Smooth muscle cell (in vitro differentiated cells): ENCODE data around the gene KIAA1210. TPM values are rescaled to one million over a fixed set of nuclear protein-coding genes. Genes with fewer than 3 reads are reported as not detected.

Source experiments
- DNase-seq: peaks from one replicate; lab custom pipeline; 2025; ENCODE audit not compliant: unreplicated experiment; lab: John Stamatoyannopoulos, UW
- H2AFZ ChIP-seq: fragments of 200-600 bp; sonication (generic); 2 replicates; pipeline ENCODE4 v1.6.0; 2016; ENCODE audit warnings: antibody characterized with exemption, low read depth, mild to moderate bottlenecking
- H3F3A ChIP-seq: fragments of 200-600 bp; sonication (generic); 2 replicates; pipeline ENCODE4 v1.6.0; 2017; ENCODE audit warnings: antibody characterized with exemption, low read depth
- H3K27ac ChIP-seq: fragments of 200-600 bp; sonication (generic); 2 replicates; pipeline ENCODE4 v1.5.1; 2016; ENCODE audit warnings: low read depth, mild to moderate bottlenecking
- H3K27me3 ChIP-seq: fragments of 200-600 bp; sonication (generic); 2 replicates; pipeline ENCODE4 v1.6.1; 2016; ENCODE audit warnings: low read depth, mild to moderate bottlenecking
- H3K36me3 ChIP-seq: fragments of 200-600 bp; sonication (generic); 2 replicates; pipeline ENCODE4 v1.5.1; 2016; ENCODE audit warnings: low read depth
- H3K4me1 ChIP-seq: fragments of 200-600 bp; sonication (generic); 2 replicates; pipeline ENCODE4 v1.5.1; 2016; ENCODE audit warnings: low read depth
- H3K4me2 ChIP-seq: fragments of 200-600 bp; sonication (generic); 2 replicates; pipeline ENCODE4 v1.6.0; 2016; ENCODE audit warnings: mild to moderate bottlenecking
- H3K4me3 ChIP-seq: fragments of 200-600 bp; sonication (generic); 2 replicates; pipeline ENCODE4 v1.5.1; 2016; ENCODE audit warnings: mild to moderate bottlenecking
- H3K79me2 ChIP-seq: fragments of 200-600 bp; sonication (generic); 2 replicates; pipeline ENCODE4 v1.6.0; 2016; ENCODE audit warnings: low read depth, mild to moderate bottlenecking
- H3K9ac ChIP-seq: fragments of 200-600 bp; sonication (generic); 2 replicates; pipeline ENCODE4 v1.6.0; 2016; ENCODE audit warnings: low read depth
- H3K9me3 ChIP-seq: fragments of 200-600 bp; sonication (generic); replicated peaks from 2 replicates; pipeline ENCODE4 v1.5.1; 2016; ENCODE audit warnings: low read depth
- H4K20me1 ChIP-seq: fragments of 200-600 bp; sonication (generic); 2 replicates; pipeline ENCODE4 v1.6.0; 2016; ENCODE audit warnings: low read depth
- CTCF ChIP-seq: fragments of 200-600 bp; sonication (generic); IDR thresholded peaks from 2 replicates; pipeline ENCODE4 v1.5.1; 2017; ENCODE audit warnings: borderline replicate concordance, mild to moderate bottlenecking, antibody characterized with exemption; ENCODE audit not compliant: insufficient read depth, poor library complexity, severe bottlenecking
- WGBS: methylation state at CpG from one replicate; pipeline ENCODE4 v1.1.7; 2016; ENCODE audit warnings: low lambda C conversion rate; 5-methylcytosine and 5-hydroxymethylcytosine counted together
- polyA plus RNA-seq: library from polyadenylated mRNA; unstranded; fragments of >200 nt; fragmentation: Nextera tagmentation; extraction: Ambion mirVana; gene quantifications from 2 replicates; pipeline ENCODE4 v1.2.1, GENCODE V29; 2016
- total RNA-seq: library from RNA; depleted of rRNA; stranded (reverse); fragments of >200 nt; gene quantifications from 2 replicates; pipeline ENCODE4 v1.2.3, GENCODE V29; 2014

The KIAA1210 gene
- total and polyA plus RNA-seq, 2 experiments from 2014 or later, result not detected

GRCh38 chrX:119158226-119158625 is 30.6 kb upstream of the KIAA1210 start:
- no peaks in the 10 kb centered on the region for H3K36me3 ChIP-seq
- WGBS, result 77% methylated on average over 3 of the region's 3 CpGs
- H2AFZ ChIP-seq, result no peak overlapping the region
- no peak overlapping the region for H3K27ac ChIP-seq
- H3K4me3 ChIP-seq, result no peak overlapping the region
- DNase-seq, result no peak
- H3F3A ChIP-seq, result no peaks in the 10 kb centered on the region
- no peak for TF ChIP-seq CTCF
- H3K4me1 ChIP-seq, result no peaks in the 10 kb centered on the region
- no peaks in the 10 kb centered on the region for H4K20me1 ChIP-seq
- H3K27me3 ChIP-seq, result no peaks in the 10 kb centered on the region
- no peaks in the 10 kb centered on the region for H3K79me2 ChIP-seq
- no peak overlapping the region for H3K9ac ChIP-seq
- no peaks in the 10 kb centered on the region for H3K9me3 ChIP-seq
- H3K4me2 ChIP-seq, result no peak overlapping the region

GRCh38 chrX:119156241-119156640 is 28.6 kb upstream of the KIAA1210 start:
- 88% methylated on average over 1 of the region's 1 CpG for WGBS
- no peak overlapping the region for H2AFZ ChIP-seq
- no peak for DNase-seq
- H3K4me3 ChIP-seq, result no peak overlapping the region
- no peaks in the 10 kb centered on the region for H4K20me1 ChIP-seq
- H3K27ac ChIP-seq, result no peak overlapping the region
- TF ChIP-seq CTCF, result no peak
- no peak overlapping the region for H3K9ac ChIP-seq
- H3K4me1 ChIP-seq, result no peaks in the 10 kb centered on the region
- no peaks in the 10 kb centered on the region for H3K36me3 ChIP-seq
- no peaks in the 10 kb centered on the region for H3F3A ChIP-seq
- no peaks in the 10 kb centered on the region for H3K9me3 ChIP-seq
- no peaks in the 10 kb centered on the region for H3K79me2 ChIP-seq
- H3K4me2 ChIP-seq, result no peak overlapping the region
- no peaks in the 10 kb centered on the region for H3K27me3 ChIP-seq

- DNase-seq, result no peak
- 62% methylated on average over 6 of the region's 6 CpGs for WGBS
These were observed 27.9 kb upstream of the KIAA1210 start for GRCh38 chrX:119155416-119156035.

More at GRCh38 chrX:119155416-119156035, 27.9 kb upstream of the KIAA1210 start:
- no peak overlapping the region for H3K9ac ChIP-seq
- H3K4me1 ChIP-seq, result no peaks in the 10 kb centered on the region
- no peaks in the 10 kb centered on the region for H3K27me3 ChIP-seq
- H3K36me3 ChIP-seq, result no peaks in the 10 kb centered on the region
- no peaks in the 10 kb centered on the region for H3F3A ChIP-seq
- TF ChIP-seq CTCF, result no peak
- H3K27ac ChIP-seq, result no peak overlapping the region
- no peak overlapping the region for H3K4me3 ChIP-seq
- no peaks in the 10 kb centered on the region for H3K9me3 ChIP-seq
- no peaks in the 10 kb centered on the region for H4K20me1 ChIP-seq
- no peak overlapping the region for H2AFZ ChIP-seq
- no peak overlapping the region for H3K4me2 ChIP-seq
- no peaks in the 10 kb centered on the region for H3K79me2 ChIP-seq
